Measurements from ENCODE around the gene NUCB2. TPM values are rescaled to one million over a fixed set of nuclear protein-coding genes. Genes with fewer than 3 reads are reported as not detected.
A peak's percentile ranks its signal among the peaks of the same experiment; 100 is the strongest.

Gene NUCB2
- total RNA-seq, 1 donor from 2014 or later, result 65.2 TPM

GRCh38 chr11:17333799-17334586 lies 57.5 kb downstream of the NUCB2 start:
- DNase-seq, result no peak

GRCh38 chr11:17343257-17343656 lies 66.7 kb downstream of the NUCB2 start:
- no peak for DNase-seq

- no peak for DNase-seq
These were observed 67.4 kb downstream of the NUCB2 start for GRCh38 chr11:17343907-17344306.

- DNase-seq, result no peak
These were observed 71.1 kb downstream of the NUCB2 start for GRCh38 chr11:17347676-17348075.

- DNase-seq, result no peak
These were observed 74.1 kb downstream of the NUCB2 start for GRCh38 chr11:17350455-17351171.

- DNase-seq, result no peak
These were observed 74.6 kb downstream of the NUCB2 start for GRCh38 chr11:17351172-17351509.

- DNase-seq, result no peak
These were observed 75.1 kb downstream of the NUCB2 start, which contains the start of gene NCR3LG1 for GRCh38 chr11:17351510-17352176. Gene NCR3LG1 (plus strand): TSS chr11:17351800. CDS start chr11:17351970, 170 bp downstream.

GRCh38 chr11:17352950-17353820 lies 76.6 kb downstream of the NUCB2 start:
- peak; percentile 47 for DNase-seq

GRCh38 chr11:17353821-17354600 lies 77.5 kb downstream of the NUCB2 start:
- no peak for DNase-seq

GRCh38 chr11:17354601-17354991 lies 78.1 kb downstream of the NUCB2 start:
- DNase-seq, result peak; percentile 32

- DNase-seq, result no peak
These were observed 90.0 kb downstream of the NUCB2 start for GRCh38 chr11:17366495-17366894.

- DNase-seq, result no peak
These were observed 92.0 kb downstream of the NUCB2 start for GRCh38 chr11:17368551-17368950.

GRCh38 chr11:17369094-17369493 lies 92.6 kb downstream of the NUCB2 start:
- no peak for DNase-seq

- DNase-seq, result no peak
These were observed 93.2 kb downstream of the NUCB2 start for GRCh38 chr11:17369684-17370243.

- no peak for DNase-seq
These were observed 95.1 kb downstream of the NUCB2 start for GRCh38 chr11:17371614-17372013.

GRCh38 chr11:17375547-17375946 lies 99.0 kb downstream of the NUCB2 start:
- DNase-seq, result no peak

- DNase-seq, result no peak
These were observed 100.0 kb downstream of the NUCB2 start for GRCh38 chr11:17376493-17376892.

- no peak for DNase-seq
These were observed 102.1 kb downstream of the NUCB2 start for GRCh38 chr11:17378655-17379054.

GRCh38 chr11:17379383-17380180 lies 103.0 kb downstream of the NUCB2 start:
- DNase-seq, result no peak

- no peak for DNase-seq
These were observed 104.6 kb downstream of the NUCB2 start for GRCh38 chr11:17381156-17381555.

Data from skin of body (tissue), 2 donors.